Astrocyte of the cerebellum (primary cell): ENCODE results near the gene CCDC177.

Source experiments
- DNase-seq: peaks from one replicate; pipeline ENCODE4 v3.0.0-alpha.2; 2011; ENCODE audit warnings: low read depth
- H3K4me3 ChIP-seq: 2 replicates; pipeline ENCODE4 v1.5.1; 2011; ENCODE audit warnings: mild to moderate bottlenecking, low read depth, low read length, moderate library complexity
- in situ Hi-C: cut with HindIII; loops from 2 replicates; pipeline ENCODE4 v1.10.0; 2017; ENCODE audit warnings: low sequenced_read_pairs
- TF ChIP-seq, protein P1 (sequence below): IDR thresholded peaks from 2 replicates; pipeline ENCODE4 v1.5.1; 2012; ENCODE audit warnings: low read length, low read depth, moderate library complexity, mild to moderate bottlenecking; ENCODE audit errors: missing control alignments

CCDC177 gene

DNA sequence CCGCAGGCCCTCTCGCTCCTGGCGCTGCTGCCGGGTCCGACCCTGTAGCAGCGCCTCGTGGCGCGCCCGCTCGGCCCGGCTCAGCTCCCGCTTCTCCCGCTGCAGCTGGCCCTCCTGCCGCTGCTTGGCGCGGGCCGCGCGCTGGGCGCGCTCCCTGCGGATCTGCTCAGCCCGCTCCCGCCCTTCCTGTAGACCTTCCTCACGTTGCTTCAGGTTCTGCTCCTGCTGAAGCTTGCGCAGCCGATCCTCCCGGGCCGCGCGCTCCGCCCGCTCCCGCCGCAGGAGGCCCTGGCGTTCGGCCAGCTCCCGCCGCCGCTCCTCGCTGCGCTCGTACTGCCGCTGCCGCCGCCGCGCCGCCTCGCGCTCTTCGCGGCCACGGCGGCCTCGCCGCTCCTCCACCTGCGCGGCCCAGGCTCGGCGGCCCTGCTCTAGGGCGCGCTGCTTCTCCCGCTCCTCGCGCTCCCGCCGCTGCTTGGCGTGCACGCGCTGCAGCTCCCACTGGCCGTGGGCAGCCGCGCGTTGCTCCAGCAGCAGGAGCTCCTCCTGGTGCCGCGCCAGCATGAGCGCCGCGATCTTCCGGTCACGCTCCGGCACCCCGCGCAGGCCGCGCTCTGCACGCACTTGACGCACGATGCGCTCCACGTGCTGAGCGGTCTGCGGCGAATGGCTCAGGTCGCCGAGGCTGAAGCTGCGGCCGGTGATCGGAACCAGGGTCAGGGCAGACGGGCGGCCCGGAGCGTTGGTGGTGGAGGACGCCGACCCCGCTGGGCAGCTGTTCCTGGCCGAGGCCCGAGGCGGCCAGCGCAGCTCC is 2.4 kb downstream of the CCDC177 start:
- in situ Hi-C loops, result no loop called here
- TF ChIP-seq, protein P1, sequence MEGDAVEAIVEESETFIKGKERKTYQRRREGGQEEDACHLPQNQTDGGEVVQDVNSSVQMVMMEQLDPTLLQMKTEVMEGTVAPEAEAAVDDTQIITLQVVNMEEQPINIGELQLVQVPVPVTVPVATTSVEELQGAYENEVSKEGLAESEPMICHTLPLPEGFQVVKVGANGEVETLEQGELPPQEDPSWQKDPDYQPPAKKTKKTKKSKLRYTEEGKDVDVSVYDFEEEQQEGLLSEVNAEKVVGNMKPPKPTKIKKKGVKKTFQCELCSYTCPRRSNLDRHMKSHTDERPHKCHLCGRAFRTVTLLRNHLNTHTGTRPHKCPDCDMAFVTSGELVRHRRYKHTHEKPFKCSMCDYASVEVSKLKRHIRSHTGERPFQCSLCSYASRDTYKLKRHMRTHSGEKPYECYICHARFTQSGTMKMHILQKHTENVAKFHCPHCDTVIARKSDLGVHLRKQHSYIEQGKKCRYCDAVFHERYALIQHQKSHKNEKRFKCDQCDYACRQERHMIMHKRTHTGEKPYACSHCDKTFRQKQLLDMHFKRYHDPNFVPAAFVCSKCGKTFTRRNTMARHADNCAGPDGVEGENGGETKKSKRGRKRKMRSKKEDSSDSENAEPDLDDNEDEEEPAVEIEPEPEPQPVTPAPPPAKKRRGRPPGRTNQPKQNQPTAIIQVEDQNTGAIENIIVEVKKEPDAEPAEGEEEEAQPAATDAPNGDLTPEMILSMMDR, result no peak
- DNase-seq, result no peak
- no peak overlapping the region for H3K4me3 ChIP-seq

DNA sequence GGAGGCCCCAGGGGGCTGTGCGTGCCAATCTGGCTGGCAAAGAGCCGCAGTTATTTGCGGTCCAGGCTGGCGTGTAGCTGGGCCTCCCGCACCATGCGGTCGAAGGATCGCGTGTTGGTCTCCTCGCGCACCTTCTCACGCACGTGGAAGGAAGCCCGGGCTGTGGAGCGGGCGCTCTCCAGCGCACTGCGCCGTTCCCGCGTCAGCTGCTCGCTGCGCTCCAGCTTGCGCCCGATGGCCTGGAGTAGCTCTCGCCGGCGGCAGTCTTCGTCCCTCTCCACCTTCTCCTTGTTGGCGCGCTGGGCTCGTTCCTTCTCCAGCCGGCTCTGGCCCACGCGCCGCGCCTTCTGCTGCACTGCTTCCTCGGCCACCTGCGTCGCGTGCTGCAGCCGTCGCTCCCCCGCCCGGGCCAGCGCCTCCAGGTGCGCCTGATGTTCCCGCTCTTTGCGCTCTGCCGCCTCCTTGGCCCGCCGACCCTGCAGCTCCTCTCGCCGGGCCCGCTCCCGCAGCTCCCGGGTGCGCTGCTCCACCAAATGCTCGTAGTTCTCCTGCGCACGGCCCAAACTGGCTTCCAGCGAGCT is 3.1 kb downstream of the CCDC177 start:
- TF ChIP-seq, protein P1, result no peak
- in situ Hi-C loops, result no loop called here
- no peak for DNase-seq
- H3K4me3 ChIP-seq, result no peak overlapping the region

DNA sequence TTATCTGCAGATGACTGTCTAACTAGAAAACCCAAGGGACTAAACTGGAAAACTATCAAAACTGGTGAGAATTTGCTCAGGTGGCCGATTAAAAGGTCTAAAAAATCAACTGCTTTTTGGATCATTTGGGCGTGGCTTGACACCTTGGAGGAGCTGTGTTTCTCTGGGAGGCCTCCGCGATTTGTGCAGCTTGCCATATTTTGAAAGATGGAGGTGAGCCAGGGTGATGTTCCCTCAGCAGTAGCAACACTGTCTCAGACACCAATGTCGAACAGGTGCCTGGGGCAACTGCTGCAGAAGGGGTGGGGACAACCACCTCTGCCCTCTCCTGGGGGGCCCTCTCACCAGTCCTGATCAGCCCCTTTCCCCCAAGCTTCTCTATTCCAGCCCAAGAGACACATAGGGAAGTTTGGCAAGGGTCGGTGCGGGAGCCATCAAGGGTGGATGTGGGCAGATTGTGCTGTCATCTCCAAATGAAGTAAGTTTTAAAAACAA is 3.8 kb downstream of the CCDC177 start:
- no peak overlapping the region for H3K4me3 ChIP-seq
- in situ Hi-C loops, result no loop called here
- DNase-seq, result no peak

GRCh38 chr14:69569859-69570258 is 4.8 kb downstream of the CCDC177 start:
- TF ChIP-seq, protein P1, result no peak
- H3K4me3 ChIP-seq, result no peak overlapping the region
- in situ Hi-C loops, result no loop called here
- DNase-seq, result no peak

More for the DNA sequence above, 3.8 kb downstream of the CCDC177 start:
- TF ChIP-seq, protein P1, result no peak

DNA sequence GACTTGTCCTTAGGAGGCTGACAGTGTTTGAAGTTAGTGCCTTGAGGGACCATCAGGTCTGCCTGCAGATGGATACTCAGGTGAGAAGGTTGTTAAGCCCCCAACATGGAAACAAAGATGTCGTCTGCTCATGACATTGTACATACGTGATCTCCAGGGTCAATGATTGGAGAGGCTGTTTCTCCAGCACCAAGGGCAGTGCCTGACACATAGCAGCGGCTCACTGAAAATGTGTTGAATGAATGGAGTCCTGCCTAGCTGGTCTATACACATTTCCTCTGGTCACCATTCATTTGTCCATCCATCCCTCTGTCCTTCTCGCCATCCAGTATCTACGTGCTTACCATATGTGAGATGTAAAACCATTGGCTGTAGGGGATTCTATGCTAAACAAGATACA is 7.1 kb downstream of the CCDC177 start:
- in situ Hi-C loops, result no loop called here
- TF ChIP-seq, protein P1, result no peak
- no peak overlapping the region for H3K4me3 ChIP-seq
- DNase-seq, result no peak

GRCh38 chr14:69561893-69562292 is 12.8 kb downstream of the CCDC177 start:
- TF ChIP-seq, protein P1, result no peak
- no peak for DNase-seq
- no peak overlapping the region for H3K4me3 ChIP-seq
- in situ Hi-C loops, result no loop called here
